Natural killer cell (primary cell): ENCODE data around the gene NKX6-2. TPM values are rescaled to one million over a fixed set of nuclear protein-coding genes. Genes with fewer than 3 reads are reported as not detected.

Experiments used
- ATAC-seq, 3 donors: fragments of 150-1000 bp in 2 of 3; fragments of 200-7000 bp in 1 of 3; cut with Tn5 transposase; 1 replicate in 1 of 3; 2 replicates in 2 of 3; pipeline ENCODE4 v1.10.0; 2021; ENCODE audit warnings: mild to moderate bottlenecking in 2 of 3, moderate library complexity in 2 of 3
- DNase-seq, 2 donors: peaks; one replicate each; pipeline versions ENCODE4 v3.0.0 to v3.0.0-alpha.2; 2013 to 2021; ENCODE audit warnings: mixed read lengths in 1 of 2
- H3K27ac ChIP-seq: one replicate; pipeline ENCODE4 v1.5.1; 2013; ENCODE audit warnings: mild to moderate bottlenecking, low read length
- H3K27me3 ChIP-seq: one replicate; pipeline ENCODE4 v1.6.1; 2013; ENCODE audit warnings: low read length; ENCODE audit not compliant: control insufficient read depth, insufficient read depth
- H3K36me3 ChIP-seq: one replicate; pipeline ENCODE4 v1.6.1; 2013; ENCODE audit warnings: low read length; ENCODE audit not compliant: control insufficient read depth, insufficient read depth
- H3K4me1 ChIP-seq: one replicate; pipeline ENCODE4 v1.6.1; 2013; ENCODE audit warnings: low read length; ENCODE audit not compliant: control insufficient read depth, insufficient read depth
- H3K4me3 ChIP-seq: one replicate; pipeline ENCODE4 v1.5.1; 2013; ENCODE audit warnings: low read length
- H3K9me3 ChIP-seq: one replicate; pipeline ENCODE4 v1.6.1; 2013; ENCODE audit warnings: low read length; ENCODE audit not compliant: control insufficient read depth, insufficient read depth
- H3K27ac Mint-ChIP-seq, 2 donors: one replicate each; pipeline ENCODE4 v1.8.0; 2022; ENCODE audit warnings: mild to moderate bottlenecking in 2 of 2, mixed read lengths in 2 of 2, moderate library complexity in 1 of 2
- H3K27me3 Mint-ChIP-seq, 2 donors: one replicate each; pipeline ENCODE4 v1.8.0; 2022; ENCODE audit warnings: low read depth in 2 of 2, mixed read lengths in 2 of 2
- H3K36me3 Mint-ChIP-seq: one replicate; pipeline ENCODE4 v1.8.0; 2022; ENCODE audit warnings: mixed read lengths
- H3K4me1 Mint-ChIP-seq, 2 donors: one replicate each; pipeline ENCODE4 v1.8.0; 2022; ENCODE audit warnings: mixed read lengths in 2 of 2
- H3K4me3 Mint-ChIP-seq: one replicate; pipeline ENCODE4 v1.8.0; 2022; ENCODE audit warnings: mild to moderate bottlenecking, moderate library complexity, mixed read lengths
- H3K9me3 Mint-ChIP-seq, 2 donors: one replicate each; pipeline ENCODE4 v1.8.0; 2022; ENCODE audit warnings: mixed read lengths in 2 of 2
- CTCF ChIP-seq: fragments of 200-600 bp; IDR thresholded peaks from one replicate; pipeline ENCODE4 v1.8.0; 2022; ENCODE audit warnings: antibody characterized with exemption
- WGBS: methylation state at CpG from one replicate; pipeline ENCODE4 v1.1.7; 2013; ENCODE audit warnings: missing lambda C conversion rate; ENCODE audit not compliant: insufficient coverage; 5-methylcytosine and 5-hydroxymethylcytosine counted together
- intact Hi-C: fragments of 100-400 bp; cut with micrococcal nuclease; formaldehyde crosslinking; loops from one replicate; pipeline ENCODE4 v1.14.2; 2022
- total RNA-seq, 4 donors: library from RNA; stranded (reverse); fragments of 120-200 nt in 1 of 4; gene quantifications; one replicate each; pipeline versions ENCODE4 v1.2.3 to v1.2.4, GENCODE V29; 2013 to 2022

Gene NKX6-2
- total RNA-seq, 3 donors from 2014 or later (not counting 1 experiment from before 2014, with no cell fraction given): not detected

DNA sequence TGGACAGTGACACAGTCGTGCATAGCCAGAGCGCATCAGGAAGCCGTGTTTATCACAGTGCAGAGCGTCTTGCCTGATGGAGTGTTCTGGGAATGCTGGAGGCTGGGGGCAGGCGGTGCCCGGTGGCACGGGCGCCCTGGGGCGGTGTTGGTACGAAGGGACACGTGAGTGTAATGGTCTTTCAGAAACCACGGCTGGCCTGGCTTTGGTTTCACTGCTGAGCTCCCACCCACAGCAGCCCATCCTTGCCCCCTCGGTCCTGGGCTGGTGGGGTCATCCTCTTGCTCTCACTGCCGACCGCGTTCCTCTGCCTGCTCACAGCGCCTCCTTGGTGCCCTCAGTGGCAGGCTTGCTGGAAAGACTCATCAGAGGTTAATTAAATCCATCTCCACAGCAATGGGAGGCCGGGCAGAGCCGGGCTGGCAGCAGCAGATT is 50.6 kb downstream of the NKX6-2 start:
- WGBS: 93% methylated on average over 19 of the region's 19 CpGs
- H3K27ac Mint-ChIP-seq: no peak overlapping the region
- Histone ChIP-seq H3K4me3 (no peak overlapping the region), H3K36me3 (no peaks in the 10 kb centered on the region), H3K27me3 (no peaks in the 10 kb centered on the region), H3K9me3 (no peaks in the 10 kb centered on the region), H3K27ac (no peak overlapping the region), H3K4me1 (no peaks in the 10 kb centered on the region)
- no peaks in the 10 kb centered on the region for H3K27me3 Mint-ChIP-seq
- no peaks in the 10 kb centered on the region for H3K36me3 Mint-ChIP-seq
- H3K4me1 Mint-ChIP-seq: no peaks in the 10 kb centered on the region
- H3K9me3 Mint-ChIP-seq: no peaks in the 10 kb centered on the region
- intact Hi-C loops: no loop called here
- H3K4me3 Mint-ChIP-seq: no peak overlapping the region
- ATAC-seq (no peak), DNase-seq (no peak)
- TF ChIP-seq CTCF: no peak

DNA sequence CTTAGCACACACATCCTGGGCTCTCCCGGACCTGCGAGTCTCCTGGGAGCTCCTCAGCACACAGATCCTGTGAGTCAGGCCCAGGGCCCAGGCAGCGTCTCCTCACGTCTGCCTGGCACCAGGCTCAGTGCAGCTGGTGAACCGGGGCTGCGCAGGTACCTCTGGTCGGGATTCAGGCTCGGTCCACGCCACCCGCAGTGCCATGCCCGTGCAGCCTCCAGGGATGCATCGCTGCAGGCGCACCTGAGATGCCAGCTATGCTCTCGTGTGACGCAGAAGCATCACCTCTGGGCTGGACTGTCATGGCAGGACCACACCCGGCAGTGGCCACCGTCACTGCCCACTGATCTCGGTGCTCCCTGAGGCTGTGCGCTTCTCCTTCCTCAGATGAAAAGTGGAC is 52.0 kb downstream of the NKX6-2 start:
- Mint-ChIP-seq H3K36me3 (no peaks in the 10 kb centered on the region), H3K9me3 (no peaks in the 10 kb centered on the region), H3K27me3 (no peaks in the 10 kb centered on the region), H3K4me3 (no peak overlapping the region), H3K4me1 (no peaks in the 10 kb centered on the region), H3K27ac (no peak overlapping the region)
- no peaks in the 10 kb centered on the region for H3K9me3 ChIP-seq
- TF ChIP-seq CTCF: no peak
- intact Hi-C loops: no loop called here
- no peak overlapping the region for H3K4me3 ChIP-seq
- 95% methylated on average over 19 of the region's 19 CpGs for WGBS
- DNase-seq: no peak
- H3K27ac ChIP-seq: no peak overlapping the region
- no peaks in the 10 kb centered on the region for H3K4me1 ChIP-seq
- no peaks in the 10 kb centered on the region for H3K27me3 ChIP-seq
- no peak for ATAC-seq
- no peaks in the 10 kb centered on the region for H3K36me3 ChIP-seq

Other genes with a start within 250 kb of the NKX6-2 start
- gene INPP5A, start 248.4 kb downstream of the NKX6-2 start, total RNA-seq: 10 to 100 TPM; 12.6 to 38.6 (median 18.6) TPM
- gene CFAP46, start 156.4 kb upstream of the NKX6-2 start, total RNA-seq: under 1 TPM in 1 of 3 donors, not detected in 2; 0.35 TPM